H9 (cell line): ENCODE measurements around the gene TK2. TPM values are rescaled to one million over a fixed set of nuclear protein-coding genes. Genes with fewer than 3 reads are reported as not detected.

ENCODE experiments used
- DNase-seq: peaks from one replicate; pipeline ENCODE4 v3.0.0-alpha.2; 2017
- H2AFZ ChIP-seq: one replicate; pipeline ENCODE4 v1.6.1; 2013; ENCODE audit warnings: mild to moderate bottlenecking, low read length, control low read depth, moderate library complexity
- H2AK5ac ChIP-seq: 2 replicates; pipeline ENCODE4 v1.6.1; 2013; ENCODE audit warnings: low read length, control low read depth, mixed read lengths; ENCODE audit not compliant: insufficient read length
- H2BK120ac ChIP-seq: one replicate; pipeline ENCODE4 v1.6.1; 2013; ENCODE audit warnings: low read depth, mild to moderate bottlenecking, low read length, control low read depth, inconsistent platforms; ENCODE audit not compliant: poor library complexity, severe bottlenecking
- H2BK12ac ChIP-seq: 2 replicates; pipeline ENCODE4 v1.6.1; 2013; ENCODE audit warnings: low read length, control low read depth, mixed read lengths, low read depth; ENCODE audit not compliant: insufficient read length
- H2BK15ac ChIP-seq: 2 replicates; pipeline ENCODE4 v1.6.1; 2013; ENCODE audit warnings: low read depth, low read length, control low read depth
- H2BK20ac ChIP-seq: one replicate; pipeline ENCODE4 v1.6.1; 2013; ENCODE audit warnings: low read depth, mild to moderate bottlenecking, low read length, control low read depth, inconsistent platforms; ENCODE audit not compliant: poor library complexity, severe bottlenecking
- H2BK5ac ChIP-seq: 2 replicates; pipeline ENCODE4 v1.6.1; 2013; ENCODE audit warnings: low read length, control low read depth, mixed read lengths; ENCODE audit not compliant: insufficient read length
- H3K14ac ChIP-seq: 2 replicates; pipeline ENCODE4 v1.6.1; 2013; ENCODE audit warnings: low read length, control low read depth; ENCODE audit not compliant: insufficient read depth
- H3K18ac ChIP-seq: 2 replicates; pipeline ENCODE4 v1.6.1; 2013; ENCODE audit warnings: low read depth, mild to moderate bottlenecking, mixed read lengths, low read length, control low read depth; ENCODE audit not compliant: insufficient read length
- H3K23ac ChIP-seq: 2 replicates; pipeline ENCODE4 v1.6.1; 2013; ENCODE audit warnings: low read length, control low read depth, mixed read lengths, low read depth; ENCODE audit not compliant: insufficient read length
- H3K23me2 ChIP-seq: 2 replicates; pipeline ENCODE4 v1.6.1; 2013; ENCODE audit warnings: low read depth, mild to moderate bottlenecking, mixed read lengths, low read length, control low read depth; ENCODE audit not compliant: insufficient read length, poor library complexity, severe bottlenecking
- H3K27ac ChIP-seq: 2 replicates; pipeline ENCODE4 v1.5.1; 2013; ENCODE audit warnings: low read length, control low read depth, mixed read lengths, low read depth; ENCODE audit not compliant: insufficient read length
- H3K27me3 ChIP-seq: 2 replicates; pipeline ENCODE4 v1.6.1; 2013; ENCODE audit warnings: low read length, control low read depth, inconsistent platforms; ENCODE audit not compliant: insufficient read depth
- H3K4ac ChIP-seq: 2 replicates; pipeline ENCODE4 v1.6.1; 2013; ENCODE audit warnings: low read depth, mild to moderate bottlenecking, control low read depth, inconsistent platforms, low read length, moderate library complexity
- H3K4me1 ChIP-seq: 2 replicates; pipeline ENCODE4 v1.6.1; 2013; ENCODE audit warnings: low read length, control low read depth, inconsistent platforms; ENCODE audit not compliant: insufficient read depth
- H3K4me2 ChIP-seq: 2 replicates; pipeline ENCODE4 v1.6.1; 2013; ENCODE audit warnings: low read length, control low read depth, mixed read lengths; ENCODE audit not compliant: insufficient read length, insufficient read depth
- H3K56ac ChIP-seq: 2 replicates; pipeline ENCODE4 v1.6.1; 2013; ENCODE audit warnings: low read depth, mild to moderate bottlenecking, mixed read lengths, low read length, control low read depth; ENCODE audit not compliant: insufficient read length
- H3K79me1 ChIP-seq: 2 replicates; pipeline ENCODE4 v1.6.1; 2013; ENCODE audit warnings: low read depth, mild to moderate bottlenecking, moderate library complexity, low read length, control low read depth, inconsistent platforms; ENCODE audit not compliant: insufficient read depth, poor library complexity, severe bottlenecking
- H3K79me2 ChIP-seq: 2 replicates; pipeline ENCODE4 v1.6.1; 2013; ENCODE audit warnings: low read length, control low read depth, inconsistent platforms; ENCODE audit not compliant: insufficient read depth
- H3K9ac ChIP-seq: 2 replicates; pipeline ENCODE4 v1.6.1; 2013; ENCODE audit warnings: low read length, control low read depth, mixed read lengths; ENCODE audit not compliant: insufficient read length; ENCODE audit errors: extremely low read depth
- H3K9me3 ChIP-seq: one replicate; pipeline ENCODE4 v1.6.1; 2013; ENCODE audit warnings: low read depth, low read length, inconsistent platforms; ENCODE audit not compliant: control insufficient read depth
- H3T11ph ChIP-seq: one replicate; pipeline ENCODE4 v1.6.1; 2013; ENCODE audit warnings: mild to moderate bottlenecking, low read length, control low read depth, inconsistent platforms
- H4K20me1 ChIP-seq: one replicate; pipeline ENCODE4 v1.6.1; 2013; ENCODE audit not compliant: control insufficient read depth, insufficient read length, insufficient read depth
- H4K5ac ChIP-seq: 2 replicates; pipeline ENCODE4 v1.6.1; 2013; ENCODE audit warnings: low read depth, mild to moderate bottlenecking, mixed read lengths, low read length, control low read depth; ENCODE audit not compliant: insufficient read length
- H4K8ac ChIP-seq: replicated peaks from 2 replicates; pipeline ENCODE4 v1.6.1; 2013; ENCODE audit warnings: low read length, control low read depth, mixed read lengths, low read depth; ENCODE audit not compliant: insufficient read length
- H4K91ac ChIP-seq: 2 replicates; pipeline ENCODE4 v1.6.1; 2013; ENCODE audit warnings: low read depth, mild to moderate bottlenecking, moderate library complexity, mixed read lengths, low read length, control low read depth; ENCODE audit not compliant: insufficient read length
- H3K27ac Mint-ChIP-seq, 3 experiments: 2 replicates in 2 of 3; 3 replicates in 1 of 3; pipeline ENCODE4 v1.8.0; 2020 to 2021; ENCODE audit warnings: mixed read lengths in 3 of 3, mild to moderate bottlenecking in 1 of 3, moderate library complexity in 1 of 3
- H3K27me3 Mint-ChIP-seq: 2 replicates; pipeline ENCODE4 v1.8.0; 2021; ENCODE audit warnings: low read depth, mild to moderate bottlenecking, moderate library complexity, mixed read lengths
- H3K36me3 Mint-ChIP-seq, 3 experiments: 2 replicates in 2 of 3; 3 replicates in 1 of 3; pipeline ENCODE4 v1.8.0; 2020 to 2021; ENCODE audit warnings: low read depth in 3 of 3, mixed read lengths in 3 of 3; ENCODE audit not compliant: insufficient read depth in 1 of 3
- H3K4me1 Mint-ChIP-seq, 2 experiments: 2 replicates each; pipeline ENCODE4 v1.8.0; 2020; ENCODE audit warnings: mixed read lengths in 2 of 2
- H3K4me3 Mint-ChIP-seq, 2 experiments: 2 replicates in 1 of 2; 3 replicates in 1 of 2; pipeline ENCODE4 v1.8.0; 2020 to 2021; ENCODE audit warnings: mild to moderate bottlenecking in 2 of 2, mixed read lengths in 2 of 2, moderate library complexity in 1 of 2
- H3K9me3 Mint-ChIP-seq, 2 experiments: 2 replicates in 1 of 2; 3 replicates in 1 of 2; pipeline ENCODE4 v1.8.0; 2020; ENCODE audit warnings: mild to moderate bottlenecking in 2 of 2, mixed read lengths in 2 of 2, moderate library complexity in 1 of 2
- WGBS: extraction: QIAGEN DNeasy Blood & Tissue Kit; methylation state at CpG from one replicate; pipeline ENCODE4 v1.1.7; 2013; ENCODE audit warnings: missing lambda C conversion rate, low lambda C conversion rate, mixed read lengths; ENCODE audit not compliant: insufficient read length; ENCODE audit errors: extremely low coverage; 5-methylcytosine and 5-hydroxymethylcytosine counted together
- total RNA-seq: library from RNA; stranded (reverse); gene quantifications from 2 replicates; pipeline ENCODE4 v1.2.1, GENCODE V29; 2021
- TF ChIP-seq, protein P1 (sequence below): fragments of 200-600 bp; sonication (generic); conservative IDR thresholded peaks from 3 replicates; pipeline ENCODE4 v1.8.0; 2021; ENCODE audit warnings: antibody characterized with exemption, mild to moderate bottlenecking

Gene TK2
- total RNA-seq, 1 experiment from 2014 or later: 5.2 TPM

DNA sequence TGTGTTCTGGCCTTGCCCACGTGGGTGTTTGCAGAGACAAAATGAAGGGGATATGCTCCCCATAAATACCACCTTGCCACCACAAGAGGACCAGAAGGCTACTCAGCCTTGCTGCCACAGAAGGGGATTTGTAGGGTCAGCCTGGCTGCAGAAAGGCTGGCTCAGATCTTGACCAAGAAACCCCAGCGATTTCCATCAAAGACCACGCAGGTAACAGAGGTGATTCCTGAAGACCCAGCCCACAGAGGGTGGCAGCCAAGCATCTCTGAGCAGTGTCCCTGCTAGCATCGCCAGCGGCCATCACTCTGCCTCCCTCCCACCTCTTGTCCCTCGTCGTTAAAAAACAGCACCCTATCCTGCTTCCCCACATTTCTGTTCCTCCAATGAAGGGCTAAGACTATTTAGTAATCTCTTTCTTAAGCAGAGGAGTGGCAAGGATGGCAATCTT lies 68.0 kb downstream of the TK2 start:
- Histone ChIP-seq H3K79me1 (no peaks in the 10 kb centered on the region), H2BK15ac (no peak overlapping the region), H3K4ac (no peak overlapping the region), H3K23ac (no peak overlapping the region), H3K27ac (no peak overlapping the region), H3K56ac (no peak overlapping the region), H3K9me3 (no peaks in the 10 kb centered on the region), H4K91ac (no peak overlapping the region), H2BK5ac (no peak overlapping the region), H4K20me1 (no peaks in the 10 kb centered on the region), H3K14ac (no peak overlapping the region), H3K9ac (no peak overlapping the region), H3K79me2 (no peaks in the 10 kb centered on the region), H3K27me3 (no peaks in the 10 kb centered on the region), H2BK12ac (no peak overlapping the region), H4K5ac (no peak overlapping the region), H2AFZ (no peak overlapping the region), H2AK5ac (no peak overlapping the region), H3T11ph (no peak overlapping the region), H4K8ac (no peak overlapping the region), H3K23me2 (no peaks in the 10 kb centered on the region), H2BK120ac (no peak overlapping the region), H3K4me2 (no peak overlapping the region), H2BK20ac (no peak overlapping the region), H3K4me1 (no peaks in the 10 kb centered on the region), H3K18ac (no peak overlapping the region)
- DNase-seq: no peak
- Mint-ChIP-seq H3K4me1 (peaks cover 14 to 23% of the 10 kb centered on the region in 2 experiments), H3K36me3 (no peaks in the 10 kb centered on the region), H3K4me3 (no peak overlapping the region), H3K27ac (peak overlapping the region in 1 of 3 experiments; percentile 22; a peak in 1 of 7 replicates), H3K9me3 (no peaks in the 10 kb centered on the region), H3K27me3 (peaks cover 5% of the 10 kb centered on the region)
- TF ChIP-seq, protein P1, sequence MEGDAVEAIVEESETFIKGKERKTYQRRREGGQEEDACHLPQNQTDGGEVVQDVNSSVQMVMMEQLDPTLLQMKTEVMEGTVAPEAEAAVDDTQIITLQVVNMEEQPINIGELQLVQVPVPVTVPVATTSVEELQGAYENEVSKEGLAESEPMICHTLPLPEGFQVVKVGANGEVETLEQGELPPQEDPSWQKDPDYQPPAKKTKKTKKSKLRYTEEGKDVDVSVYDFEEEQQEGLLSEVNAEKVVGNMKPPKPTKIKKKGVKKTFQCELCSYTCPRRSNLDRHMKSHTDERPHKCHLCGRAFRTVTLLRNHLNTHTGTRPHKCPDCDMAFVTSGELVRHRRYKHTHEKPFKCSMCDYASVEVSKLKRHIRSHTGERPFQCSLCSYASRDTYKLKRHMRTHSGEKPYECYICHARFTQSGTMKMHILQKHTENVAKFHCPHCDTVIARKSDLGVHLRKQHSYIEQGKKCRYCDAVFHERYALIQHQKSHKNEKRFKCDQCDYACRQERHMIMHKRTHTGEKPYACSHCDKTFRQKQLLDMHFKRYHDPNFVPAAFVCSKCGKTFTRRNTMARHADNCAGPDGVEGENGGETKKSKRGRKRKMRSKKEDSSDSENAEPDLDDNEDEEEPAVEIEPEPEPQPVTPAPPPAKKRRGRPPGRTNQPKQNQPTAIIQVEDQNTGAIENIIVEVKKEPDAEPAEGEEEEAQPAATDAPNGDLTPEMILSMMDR: no peak
- WGBS: no CpG with 5 or more reads among the region's 7 CpGs
